Suppressor macrophage treated with lipopolysaccharide for 1 hour (primary cell): ENCODE measurements around the gene METTL16.

Experiments used
- DNase-seq, 3 donors: peaks; one replicate each; pipeline ENCODE4 v3.0.0-alpha.2; 2020 to 2022

Gene METTL16

DNA sequence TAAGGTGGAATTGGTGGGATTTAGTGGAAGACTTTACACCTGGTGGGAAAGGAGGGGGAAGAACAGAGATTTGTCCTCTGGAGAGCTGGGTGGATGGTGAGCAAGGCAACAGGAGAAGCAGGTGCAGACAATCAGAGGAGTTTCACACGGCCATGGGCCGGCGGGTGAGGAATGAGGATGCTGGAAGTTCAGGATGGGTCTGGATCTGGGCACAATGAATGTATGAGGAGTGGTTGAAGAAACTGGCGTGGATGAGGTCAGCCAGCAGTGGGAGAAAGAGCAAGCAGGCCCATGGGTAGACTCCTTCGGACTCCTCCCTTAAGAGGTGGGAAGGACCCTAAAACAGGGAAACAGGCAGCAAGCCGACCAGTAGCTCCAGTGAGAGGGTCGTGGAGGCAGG lies 100.7 kb downstream of the METTL16 start:
- DNase-seq = no peak

DNA sequence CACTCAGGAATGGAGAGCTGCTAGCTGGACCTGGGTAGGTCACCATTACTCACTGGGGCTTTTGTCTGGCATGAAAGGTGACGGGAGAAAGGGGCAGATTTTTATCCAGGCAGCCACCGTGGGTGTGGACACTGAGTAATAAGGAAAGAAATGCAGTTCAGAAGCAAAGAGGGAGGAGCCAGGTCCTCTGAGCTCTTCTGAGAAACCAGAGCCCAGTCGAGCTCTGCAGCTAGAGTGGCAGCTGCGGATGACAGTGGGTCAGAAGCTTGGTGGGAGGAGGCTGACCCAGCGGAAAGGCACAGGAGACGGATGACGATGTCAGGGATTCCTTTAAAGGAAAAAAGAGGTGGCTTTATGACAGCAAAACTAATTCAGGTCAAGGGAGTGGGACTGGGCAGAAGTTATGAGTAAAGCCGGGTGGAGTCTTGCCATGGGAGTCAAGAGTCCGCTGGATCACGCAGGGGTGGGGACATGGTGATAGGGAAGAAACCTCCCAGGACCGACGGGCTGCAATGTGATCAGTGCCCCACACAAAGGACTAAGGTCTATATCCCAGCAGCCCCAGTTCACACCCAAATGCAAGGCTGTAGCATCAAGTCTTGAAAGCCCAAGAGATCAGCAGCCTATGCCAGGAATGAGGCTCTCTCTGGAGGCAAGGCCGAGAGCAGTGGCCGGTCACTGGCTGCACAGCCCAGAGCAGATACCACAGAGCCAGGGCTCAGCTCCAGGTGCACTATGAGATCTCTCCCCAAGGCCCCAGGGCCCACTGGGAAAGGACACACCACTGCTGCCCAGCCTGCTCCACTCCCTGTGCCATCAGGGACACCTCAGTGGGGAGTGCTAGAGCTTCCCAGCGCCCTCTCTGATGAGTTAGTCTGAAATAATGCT lies 104.5 kb downstream of the METTL16 start:
- peak; percentile 81 to 90 (median 85) for DNase-seq

DNA sequence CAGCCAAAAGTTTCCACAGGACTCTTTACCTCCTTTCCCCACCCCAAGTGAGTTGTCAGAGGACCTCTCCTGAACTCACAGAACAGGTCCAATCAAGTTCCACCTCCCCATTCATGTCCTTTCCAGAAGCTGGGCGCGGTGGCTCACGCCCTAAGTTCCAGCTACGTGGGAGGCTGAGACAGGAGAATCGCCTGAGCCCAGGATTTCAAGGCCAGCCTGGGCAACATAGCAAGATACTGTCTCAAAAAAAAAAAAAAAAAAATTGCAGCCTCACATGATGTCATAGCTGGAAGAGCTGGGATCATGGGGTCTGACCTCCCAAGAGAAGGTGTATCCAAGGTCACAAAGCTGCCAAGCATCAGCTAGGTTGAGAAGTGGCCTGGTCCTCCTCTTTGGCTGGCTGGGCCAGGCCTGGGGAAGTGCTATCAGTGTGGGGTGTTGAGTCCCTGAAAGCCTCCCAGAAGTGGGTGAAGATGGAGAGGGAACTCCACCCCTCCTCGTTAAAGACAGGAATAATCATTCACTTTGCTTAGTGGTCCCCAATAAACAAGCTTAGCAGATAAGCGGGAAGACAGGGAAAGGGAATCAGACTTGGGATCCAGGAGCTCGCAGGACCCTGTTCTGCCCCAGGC lies 105.3 kb downstream of the METTL16 start:
- no peak for DNase-seq

GRCh38 chr17:2405247-2405926 lies 106.3 kb downstream of the METTL16 start:
- DNase-seq = peak; percentile 83 to 93 (median 85)

- no peak for DNase-seq
Observed at GRCh38 chr17:2403044-2403443, 108.6 kb downstream of the METTL16 start.

GRCh38 chr17:2402544-2402943 lies 109.1 kb downstream of the METTL16 start:
- DNase-seq = no peak

- peak; percentile 99 for DNase-seq
Observed at GRCh38 chr17:2401426-2402221, 110.1 kb downstream of the METTL16 start.

- peak; percentile 98 to 99 (median 98) for DNase-seq
Observed at GRCh38 chr17:2400877-2401425, 110.7 kb downstream of the METTL16 start, which contains the start of gene MNT. Gene MNT (minus strand): TSS chr17:2401060. CDS start chr17:2400712, 348 bp downstream.

DNA sequence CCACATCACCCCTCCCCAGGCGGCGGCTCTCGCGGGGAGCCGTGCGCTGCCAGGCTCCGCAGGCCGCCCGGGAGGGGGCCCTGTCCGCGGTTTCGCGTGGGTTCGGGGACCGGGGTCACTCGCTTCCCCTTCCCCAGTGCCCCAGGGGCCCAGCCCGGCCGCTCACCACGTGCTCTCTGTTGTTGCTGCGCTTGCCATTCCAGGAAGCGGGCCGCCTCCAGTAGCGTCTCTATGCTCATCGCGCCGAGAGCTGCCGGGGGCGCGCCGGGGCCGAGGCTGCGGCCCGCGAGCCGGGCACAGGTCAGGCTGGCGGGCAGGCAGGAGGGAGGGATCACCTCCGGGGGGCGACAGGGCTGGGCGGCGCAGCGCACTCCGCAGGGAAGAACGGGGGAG lies 111.2 kb downstream of the METTL16 start:
- DNase-seq = peak; percentile 77 to 89 (median 86)

GRCh38 chr17:2399572-2400473 lies 111.9 kb downstream of the METTL16 start:
- DNase-seq = peak; percentile 97 to 100 (median 99)

- DNase-seq = peak; percentile 75 to 82 (median 81)
Observed at GRCh38 chr17:2398655-2399571, 112.8 kb downstream of the METTL16 start.

DNA sequence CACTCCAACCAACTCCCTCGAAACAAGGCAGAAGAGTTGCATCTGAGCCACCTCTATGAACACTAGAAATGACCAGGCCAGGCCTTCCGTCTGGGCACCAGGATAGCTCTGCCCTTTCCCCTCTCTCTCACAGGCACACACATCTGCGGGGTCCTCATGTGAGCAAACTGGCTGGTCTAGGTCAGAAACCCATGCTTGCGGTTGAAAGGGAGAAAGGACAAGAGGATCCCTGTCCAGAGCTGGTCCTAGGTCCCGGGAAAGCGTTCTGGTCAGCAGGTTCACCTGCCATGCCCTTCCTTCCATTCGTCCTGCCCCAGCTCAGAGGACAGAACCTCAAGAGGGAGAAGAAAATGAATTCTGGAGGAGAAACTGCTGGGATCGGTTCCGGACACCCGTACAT lies 113.5 kb downstream of the METTL16 start:
- DNase-seq = no peak

GRCh38 chr17:2397247-2398171 lies 114.2 kb downstream of the METTL16 start:
- no peak for DNase-seq

DNA sequence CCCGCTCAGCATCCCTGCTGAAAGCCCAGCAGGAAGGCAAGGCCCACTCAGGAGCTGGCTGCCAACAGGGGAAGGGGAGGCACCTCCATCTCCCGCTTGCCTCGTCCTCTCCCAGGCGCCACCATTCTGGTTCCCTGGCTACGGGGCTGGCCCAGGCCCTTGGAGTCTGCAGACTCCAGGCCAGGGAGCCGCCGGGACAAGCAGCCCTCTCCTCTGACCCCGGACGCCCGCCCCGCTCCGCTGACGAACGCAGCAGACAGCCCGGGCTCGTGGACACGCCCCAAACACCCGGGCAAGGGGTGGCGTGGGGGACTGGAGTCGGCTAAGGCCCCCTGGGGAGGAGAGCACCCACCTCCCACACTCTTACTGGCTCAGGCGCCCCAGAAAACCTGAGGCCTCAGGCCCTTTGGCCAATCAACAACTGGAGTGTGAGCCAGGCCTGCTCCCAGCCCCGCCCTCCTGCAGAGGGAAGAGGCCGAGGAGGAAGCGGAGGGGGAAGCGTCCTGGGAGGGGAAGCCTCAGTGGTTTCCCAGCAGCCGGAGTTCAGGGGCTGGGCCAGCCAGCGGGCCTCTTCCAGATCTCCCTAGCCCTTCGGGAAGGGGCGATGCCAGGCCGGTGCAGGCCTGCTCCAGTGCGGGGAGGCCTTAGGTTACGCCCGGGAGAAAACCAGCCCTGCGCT lies 115.0 kb downstream of the METTL16 start:
- DNase-seq = peak; percentile 95 to 98 (median 96)

GRCh38 chr17:2396192-2396567 lies 115.5 kb downstream of the METTL16 start:
- DNase-seq = no peak

DNA sequence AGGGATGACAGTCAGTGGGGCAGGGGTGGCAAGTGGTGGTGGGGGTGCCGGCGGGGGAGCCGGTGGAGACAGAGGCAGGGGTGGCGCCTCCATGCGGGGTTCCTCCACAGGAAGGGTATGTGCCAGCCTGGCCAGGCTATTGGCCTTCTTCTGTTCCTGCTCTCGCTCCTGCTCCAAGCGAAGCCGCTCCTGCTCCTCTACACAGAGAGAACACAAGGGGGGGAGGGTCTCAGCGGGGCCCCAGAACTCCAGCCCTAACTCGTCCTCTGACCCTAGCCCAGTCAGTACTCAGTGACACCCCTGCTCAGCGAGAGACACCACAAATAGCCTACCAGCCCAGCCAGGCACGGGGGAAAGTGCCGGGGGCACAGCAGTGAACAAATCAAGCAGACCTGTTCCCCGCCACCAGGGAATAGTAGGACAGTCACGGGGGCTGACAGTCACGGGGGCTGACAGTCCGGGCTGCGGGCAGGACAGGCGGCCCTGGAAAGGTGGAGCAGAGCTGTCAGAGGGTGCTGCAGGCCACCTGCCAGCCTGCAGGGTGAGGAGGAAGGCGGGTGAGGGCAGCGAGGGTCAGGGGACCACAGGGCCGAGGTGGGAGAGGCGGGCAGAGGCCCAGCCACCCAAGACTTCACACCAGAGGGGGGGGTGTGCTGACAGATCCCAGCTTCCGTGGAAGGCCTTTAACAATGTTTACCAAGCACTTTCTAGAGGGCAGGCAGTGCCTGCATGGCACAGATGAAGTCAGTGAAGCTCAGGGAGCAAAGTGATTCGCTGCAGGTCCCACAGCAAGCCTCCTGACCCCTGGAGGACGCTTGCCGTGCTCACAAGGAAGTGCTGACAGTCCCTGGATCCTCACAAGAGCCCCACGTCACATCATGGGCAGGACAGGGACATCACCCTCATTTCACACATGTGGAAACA lies 116.2 kb downstream of the METTL16 start:
- DNase-seq = peak; percentile 85 to 89 (median 87)

DNA sequence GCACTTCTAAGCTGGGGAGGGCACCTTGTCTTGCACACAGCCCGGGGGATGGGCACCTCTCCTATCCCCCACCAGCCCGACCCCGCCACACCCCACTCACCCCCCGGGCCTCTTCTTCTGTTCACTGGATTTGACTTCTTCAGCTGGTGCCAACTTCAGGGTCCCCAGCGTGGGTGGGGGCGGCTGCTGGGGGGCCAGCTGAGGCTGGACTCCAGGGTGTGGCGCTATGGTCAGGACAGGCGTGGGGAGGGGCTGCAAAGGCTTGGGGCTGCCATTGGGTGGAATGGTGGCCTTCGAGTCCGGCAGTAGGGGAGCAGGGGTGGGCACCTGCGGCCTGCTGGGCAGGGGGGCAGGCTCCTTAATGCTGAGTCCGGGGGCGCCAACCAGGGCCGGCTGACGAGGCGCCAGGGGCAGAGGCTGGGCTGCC lies 116.9 kb downstream of the METTL16 start:
- DNase-seq = no peak
